ENCODE measurements around the gene HEATR3.
A peak's percentile ranks its signal among the peaks of the same experiment; 100 is the strongest.

HEATR3 gene

GRCh38 chr16:50071075-50071671, 5.4 kb downstream of the HEATR3 start:
- in situ Hi-C loops (cut with HindIII; ENCODE audit: low sequenced_read_pairs): no loop called here
- DNase-seq (ENCODE audit: low read depth, low spot score): no peak
- no peak overlapping the region for H3K4me3 ChIP-seq (ENCODE audit: low read depth, low read length)
- TF ChIP-seq CTCF (IDR thresholded peaks at IDR 0.05; ENCODE audit: low read depth, low read length): no peak

- no peak for TF ChIP-seq CTCF (IDR thresholded peaks at IDR 0.05; ENCODE audit: low read depth, low read length)
- H3K4me3 ChIP-seq (ENCODE audit: low read depth, low read length): no peak overlapping the region
- in situ Hi-C loops (cut with HindIII; ENCODE audit: low sequenced_read_pairs): no loop called here
- DNase-seq (ENCODE audit: low read depth, low spot score): no peak
These were observed 7.0 kb downstream of the HEATR3 start for GRCh38 chr16:50072730-50073129.

GRCh38 chr16:50079397-50080140, 13.8 kb downstream of the HEATR3 start:
- peak; percentile 20 for DNase-seq (ENCODE audit: low read depth, low spot score)
- no peak overlapping the region for H3K4me3 ChIP-seq (ENCODE audit: low read depth, low read length)
- in situ Hi-C loops (cut with HindIII; ENCODE audit: low sequenced_read_pairs): no loop called here
- no peak for TF ChIP-seq CTCF (IDR thresholded peaks at IDR 0.05; ENCODE audit: low read depth, low read length)

GRCh38 chr16:50081428-50082018, 15.8 kb downstream of the HEATR3 start:
- no peak overlapping the region for H3K4me3 ChIP-seq (ENCODE audit: low read depth, low read length)
- in situ Hi-C loops (cut with HindIII; ENCODE audit: low sequenced_read_pairs): no loop called here
- TF ChIP-seq CTCF (IDR thresholded peaks at IDR 0.05; ENCODE audit: low read depth, low read length): no peak
- no peak for DNase-seq (ENCODE audit: low read depth, low spot score)

GRCh38 chr16:50083996-50084395, 18.2 kb downstream of the HEATR3 start:
- TF ChIP-seq CTCF (IDR thresholded peaks at IDR 0.05; ENCODE audit: low read depth, low read length): no peak
- no peak overlapping the region for H3K4me3 ChIP-seq (ENCODE audit: low read depth, low read length)
- in situ Hi-C loops (cut with HindIII; ENCODE audit: low sequenced_read_pairs): no loop called here
- no peak for DNase-seq (ENCODE audit: low read depth, low spot score)

- in situ Hi-C loops (cut with HindIII; ENCODE audit: low sequenced_read_pairs): no loop called here
- no peak overlapping the region for H3K4me3 ChIP-seq (ENCODE audit: low read depth, low read length)
- DNase-seq (ENCODE audit: low read depth, low spot score): no peak
- TF ChIP-seq CTCF (IDR thresholded peaks at IDR 0.05; ENCODE audit: low read depth, low read length): no peak
These were observed 20.4 kb downstream of the HEATR3 start for GRCh38 chr16:50086176-50086575.
